Measurements from ENCODE around the gene PLPP3. TPM values are rescaled to one million over a fixed set of nuclear protein-coding genes. Genes with fewer than 3 reads are reported as not detected.

PLPP3 gene
- total and polyA plus RNA-seq, 9 of the 15 experiments (the other 6 are each of a cell fraction or from before 2014, with no cell fraction given): 0.07 to 0.54 (median 0.20) TPM

- Histone ChIP-seq H3K36me3 (ENCODE audit: control insufficient read depth, insufficient read depth, low read length) (no peaks in the 10 kb centered on the region), H3K27ac (ENCODE audit: extremely low read depth, low read depth, low read length) (no peak overlapping the region), H3K4me2 (ENCODE audit: insufficient read depth, low read length) (no peak overlapping the region), H3K79me2 (ENCODE audit: control insufficient read depth, insufficient read depth, low read length) (no peaks in the 10 kb centered on the region), H3K9me1 (ENCODE audit: control insufficient read depth, insufficient read depth, low read length) (peaks cover 3% of the 10 kb centered on the region), H3K27me3 (ENCODE audit: control insufficient read depth in 2 of 2, insufficient read depth in 2 of 2, low read length in 2 of 2) (peaks cover 0 to 3% of the 10 kb centered on the region in 2 experiments; a peak in 3 of 5 replicates), H3K9ac (ENCODE audit: insufficient read depth in 1 of 2, low read depth in 2 of 2, low read length in 2 of 2) (no peak overlapping the region), H4K20me1 (replicated peaks; ENCODE audit: control insufficient read depth, insufficient read depth, low read length) (no peaks in the 10 kb centered on the region), H3K9me3 (replicated peaks; ENCODE audit: control insufficient read depth, insufficient read depth, low read depth, low read length) (no peaks in the 10 kb centered on the region), H3K4me1 (replicated peaks in 1 of 2; ENCODE audit: control insufficient read depth in 2 of 2, insufficient read depth in 2 of 2, low read length in 2 of 2) (no peaks in the 10 kb centered on the region), H2AFZ (ENCODE audit: low read depth, low read length) (no peak overlapping the region), H3K4me3 (no peak overlapping the region)
- no peak for ATAC-seq
- 6% methylated on average over 9 of the region's 9 CpGs for WGBS (ENCODE audit: insufficient coverage, low coverage, missing lambda C conversion rate)
- FAIRE-seq: no peak
- in situ Hi-C loops (cut with MboI) (no loop called here), intact Hi-C loops (cut with micrococcal nuclease) (no loop called here)
- no peak for DNase-seq (ENCODE audit: extremely low read depth in 1 of 4, low spot score in 3 of 4)
- BruUV-seq (replicated peaks): no TSS peak
- ChIA-PET POLR2A (no interaction called here), CTCF (ENCODE audit: low intra/inter-chr PET ratio) (no interaction called here)
- TF ChIP-seq BRF2 (IDR thresholded peaks at IDR 0.05; ENCODE audit: borderline replicate concordance, insufficient read depth, insufficient read length) (no peak), ZNF518B (CRISPR knock-in tag; IDR thresholded peaks at IDR 0.05) (no peak), SMC3 (conservative IDR thresholded peaks at IDR 0.05; ENCODE audit: insufficient read depth, low read depth, low read length) (no peak)
Measured at GRCh38 chr1:56566061-56566744, 13.2 kb downstream of the PLPP3 start.
